ENCODE data around the gene SATB2.

The SATB2 gene

DNA sequence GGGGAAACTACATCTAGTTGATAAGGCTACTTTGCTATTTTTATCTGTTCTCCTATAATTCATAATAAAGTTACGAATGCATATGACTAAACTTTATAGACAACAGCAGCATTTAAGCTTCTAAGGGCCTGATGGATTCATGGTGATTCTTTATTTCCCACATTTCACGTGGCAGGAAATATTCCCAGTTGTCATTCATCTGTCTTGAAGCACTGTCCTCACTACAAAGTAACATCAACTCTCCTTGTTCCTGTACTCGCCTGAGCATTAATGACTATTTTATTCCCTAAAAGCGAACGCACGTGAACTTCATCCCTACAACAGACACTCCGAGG is 2.6 kb downstream of the SATB2 start:
- in situ Hi-C loops (cut with MboI; ENCODE audit: low sequenced_read_pairs) = no loop called here

- in situ Hi-C loops (cut with MboI; ENCODE audit: low sequenced_read_pairs) = no loop called here
These were observed 4.8 kb downstream of the SATB2 start for GRCh38 chr2:199452991-199453379.

DNA sequence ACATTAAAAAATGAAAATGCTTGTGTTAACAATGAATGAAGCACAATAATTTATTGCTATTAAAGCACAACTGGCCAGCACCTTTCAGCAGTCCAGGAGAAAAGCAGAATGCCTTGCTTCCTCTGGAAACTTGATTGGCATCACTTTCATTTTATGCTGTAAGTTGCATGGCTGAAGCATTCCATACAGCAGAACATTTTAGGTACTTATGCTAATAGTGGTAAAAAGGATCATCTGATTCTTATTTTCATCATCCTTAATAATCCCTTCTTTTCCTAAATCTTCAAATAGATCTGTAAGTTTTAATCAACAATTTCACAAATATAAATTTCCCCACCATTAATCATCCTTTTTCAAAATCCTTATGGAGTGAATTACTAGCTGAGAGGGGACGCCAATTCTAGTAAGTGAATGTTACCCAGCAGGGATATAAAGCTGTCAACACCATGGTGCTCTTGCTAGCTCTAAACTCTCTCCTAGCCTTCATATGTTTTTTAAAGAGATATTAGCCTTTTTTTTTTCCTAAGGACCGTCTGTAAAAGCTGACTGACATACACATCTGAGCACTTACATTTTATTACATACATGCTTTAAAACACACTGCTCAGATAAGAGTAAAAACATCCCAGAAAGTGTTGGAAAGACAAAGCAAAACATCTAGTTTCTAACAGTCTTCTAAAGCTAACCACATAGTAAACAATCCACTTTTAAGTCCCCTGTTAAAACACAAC is 5.3 kb downstream of the SATB2 start:
- in situ Hi-C loops (cut with MboI; ENCODE audit: low sequenced_read_pairs) = no loop called here

DNA sequence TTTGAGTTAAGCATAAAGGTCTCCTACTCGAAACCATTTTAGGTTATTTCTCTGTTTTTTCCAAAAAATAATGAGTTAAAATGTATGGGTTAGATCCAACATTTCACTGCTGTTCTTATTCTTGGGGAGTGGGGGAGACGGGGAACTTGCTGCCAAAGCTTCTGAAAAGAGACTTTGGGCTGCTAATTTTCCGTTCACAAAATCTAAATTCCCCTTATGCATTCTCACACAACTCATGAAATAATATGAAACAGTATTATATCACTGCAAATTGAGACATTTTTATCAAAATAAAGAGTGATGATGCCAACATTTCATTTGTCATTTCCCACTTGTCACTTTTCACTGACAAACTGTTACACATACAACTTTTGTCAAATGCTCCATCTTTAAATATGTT is 7.8 kb downstream of the SATB2 start:
- in situ Hi-C loops (cut with MboI; ENCODE audit: low sequenced_read_pairs) = no loop called here

DNA sequence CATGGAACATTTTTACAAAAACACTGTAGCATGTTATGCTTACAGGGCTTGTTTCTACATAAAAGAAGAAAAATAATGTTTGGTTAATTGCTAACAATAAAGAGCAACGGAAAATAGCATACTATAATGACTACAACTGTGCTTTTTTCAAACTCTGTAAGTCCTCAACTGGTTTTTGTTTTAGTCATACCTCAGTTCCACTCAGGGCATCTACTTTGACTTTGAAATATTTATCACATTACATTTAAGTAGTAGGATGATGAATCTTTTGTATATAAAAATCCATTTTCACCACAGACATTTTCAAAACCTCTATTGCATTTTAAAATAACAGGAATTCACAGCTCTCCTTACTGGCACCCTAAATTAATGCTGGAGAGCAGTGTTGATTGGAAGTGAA is 8.3 kb downstream of the SATB2 start:
- in situ Hi-C loops (cut with MboI; ENCODE audit: low sequenced_read_pairs) = no loop called here

DNA sequence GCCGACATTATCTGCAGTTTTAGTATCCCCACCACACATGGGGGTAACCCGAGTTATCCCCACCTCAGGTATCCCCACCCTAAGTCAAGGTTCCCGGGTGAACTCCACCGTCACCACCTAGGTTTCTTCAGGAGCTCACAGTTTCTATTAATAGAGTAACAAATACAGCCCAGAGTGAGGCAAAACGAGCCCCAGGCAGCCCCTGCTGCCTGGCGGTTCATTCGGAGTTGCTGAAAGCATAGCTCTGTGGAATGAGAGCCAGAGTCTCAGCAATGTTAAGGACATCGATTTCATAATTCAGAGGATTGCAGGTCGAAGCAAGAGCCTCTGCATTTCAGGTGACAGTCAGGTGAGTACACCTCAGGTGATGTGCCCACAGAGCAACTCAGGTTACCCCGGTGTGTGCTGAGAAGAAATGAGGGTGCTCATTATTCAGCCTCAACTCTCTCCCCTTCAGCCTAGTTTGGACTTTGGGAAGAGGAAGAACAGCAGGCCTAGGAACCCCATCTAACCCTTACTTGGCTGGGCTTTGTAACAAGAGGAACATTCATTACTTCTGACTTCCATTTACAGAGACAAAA is 10.7 kb downstream of the SATB2 start:
- in situ Hi-C loops (cut with MboI; ENCODE audit: low sequenced_read_pairs) = no loop called here

- in situ Hi-C loops (cut with MboI; ENCODE audit: low sequenced_read_pairs) = no loop called here
These were observed 13.0 kb downstream of the SATB2 start for GRCh38 chr2:199444749-199445148.

- in situ Hi-C loops (cut with MboI; ENCODE audit: low sequenced_read_pairs) = no loop called here
These were observed 14.1 kb downstream of the SATB2 start for GRCh38 chr2:199443589-199444130.

DNA sequence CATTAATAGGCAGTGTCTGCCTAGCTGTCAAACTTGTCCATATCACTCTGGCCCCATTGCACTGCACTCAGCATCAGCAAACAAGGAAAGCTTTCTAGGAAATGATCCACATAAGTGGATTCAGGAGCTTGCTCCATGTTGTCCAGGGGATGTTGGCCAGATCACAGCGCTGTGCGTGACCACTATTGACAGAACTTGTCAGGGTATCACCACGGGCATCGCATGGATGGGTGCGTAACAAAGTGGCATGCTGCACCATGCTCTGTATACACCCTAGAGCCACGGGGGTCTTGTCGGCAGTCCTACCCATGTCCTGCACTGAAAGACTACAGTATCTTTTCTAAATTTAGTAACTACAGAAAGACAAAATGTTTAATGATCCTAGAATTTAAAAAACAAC is 15.6 kb downstream of the SATB2 start:
- in situ Hi-C loops (cut with MboI; ENCODE audit: low sequenced_read_pairs) = no loop called here

DNA sequence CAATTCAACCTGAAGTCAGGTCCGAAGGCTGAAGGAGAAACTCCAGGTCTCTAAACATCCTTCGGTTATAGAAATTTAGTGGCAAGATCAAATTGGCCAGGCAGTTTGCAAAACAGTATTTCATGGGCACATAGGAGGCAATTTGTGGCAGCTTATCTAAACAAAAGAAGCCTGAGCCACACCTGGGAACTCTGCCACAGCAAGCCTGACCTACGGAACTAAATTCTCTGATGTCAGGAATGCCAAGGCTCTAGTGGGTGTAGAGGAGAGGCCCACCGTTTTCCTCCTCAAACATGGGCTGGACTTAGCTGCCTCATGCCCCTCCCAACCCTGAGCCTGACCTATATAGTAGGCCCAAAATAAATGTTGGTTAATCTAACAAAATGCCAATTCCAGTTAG is 16.0 kb downstream of the SATB2 start:
- in situ Hi-C loops (cut with MboI; ENCODE audit: low sequenced_read_pairs) = no loop called here

DNA sequence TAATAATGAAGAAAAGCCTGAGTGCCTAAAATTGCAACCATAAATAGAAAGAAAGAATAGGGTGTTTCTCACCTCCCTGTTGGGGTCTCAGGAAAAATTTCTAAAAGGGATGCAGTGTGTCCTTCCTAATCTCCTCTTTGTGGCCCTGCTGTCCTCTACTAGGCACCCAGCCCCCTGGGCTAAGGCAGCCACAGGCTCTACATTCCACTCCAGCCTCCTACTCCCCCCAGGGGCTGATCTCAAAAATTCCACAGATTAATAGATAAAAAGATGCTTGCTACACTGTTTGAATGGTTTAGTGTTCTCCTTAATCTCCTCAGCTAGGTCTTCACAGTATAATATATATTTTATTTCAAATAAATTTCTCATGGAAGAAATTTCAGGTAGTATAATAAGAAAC is 17.6 kb downstream of the SATB2 start:
- in situ Hi-C loops (cut with MboI; ENCODE audit: low sequenced_read_pairs) = no loop called here

DNA sequence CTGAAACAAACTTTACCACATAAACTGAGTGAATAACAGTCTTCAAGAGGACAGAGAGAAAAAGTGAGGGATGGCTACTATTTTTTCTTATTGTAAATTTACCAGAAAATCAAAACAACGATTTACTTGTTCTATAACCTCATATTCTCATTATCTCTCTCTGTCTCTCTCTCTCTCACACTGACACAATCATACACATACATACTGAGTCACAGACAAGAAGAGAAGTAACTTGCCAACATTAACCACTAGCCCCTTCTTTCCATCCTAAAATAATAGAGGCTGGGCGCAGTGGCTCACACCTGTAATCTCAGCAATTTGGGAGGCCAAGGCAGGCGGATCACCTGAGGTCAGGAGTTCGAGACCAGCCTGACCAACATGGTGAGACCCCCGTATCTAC is 18.2 kb downstream of the SATB2 start:
- in situ Hi-C loops (cut with MboI; ENCODE audit: low sequenced_read_pairs) = no loop called here

DNA sequence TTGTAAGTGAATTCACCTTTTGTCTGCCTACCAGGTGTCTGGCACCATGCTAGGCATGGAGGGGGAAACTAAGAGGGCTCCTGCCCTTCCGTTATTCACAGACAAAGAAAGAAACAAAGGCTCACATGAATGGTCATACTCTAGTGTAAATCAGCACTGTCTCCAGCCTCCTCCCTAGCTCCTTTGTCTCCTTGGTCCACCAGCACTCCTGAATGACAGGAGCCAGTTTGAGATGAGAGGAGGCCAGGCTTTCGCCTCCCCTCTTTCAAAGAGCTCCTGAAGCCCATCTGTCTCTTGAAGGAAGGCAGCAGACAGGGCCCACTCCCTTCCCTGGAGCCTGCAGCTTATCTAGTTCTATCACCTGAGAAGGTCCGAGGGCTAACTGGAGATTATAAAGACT is 18.7 kb downstream of the SATB2 start:
- in situ Hi-C loops (cut with MboI; ENCODE audit: low sequenced_read_pairs) = no loop called here

DNA sequence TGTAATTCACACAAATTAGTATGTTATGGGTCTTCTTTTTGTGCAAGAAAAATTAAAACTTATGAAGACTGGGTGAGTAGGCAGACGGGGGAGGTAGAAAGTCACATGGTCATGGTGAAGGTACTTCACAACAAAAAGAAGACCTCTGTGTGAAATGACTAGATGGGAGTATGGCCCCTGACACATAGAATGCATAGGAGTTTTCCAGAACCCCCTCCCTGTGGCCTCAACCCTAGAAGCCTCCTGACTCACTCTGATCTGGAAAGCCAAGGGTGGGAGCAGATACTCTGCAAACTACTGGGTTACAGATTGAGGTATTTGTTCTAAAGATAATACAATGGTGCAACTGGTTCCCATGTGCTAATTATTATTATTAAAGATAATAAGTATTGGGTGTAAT is 23.2 kb downstream of the SATB2 start:
- in situ Hi-C loops (cut with MboI; ENCODE audit: low sequenced_read_pairs) = no loop called here

- in situ Hi-C loops (cut with MboI; ENCODE audit: low sequenced_read_pairs) = no loop called here
These were observed 24.4 kb downstream of the SATB2 start for GRCh38 chr2:199433204-199433832.

GRCh38 chr2:199431746-199432213 is 26.0 kb downstream of the SATB2 start:
- in situ Hi-C loops (cut with MboI; ENCODE audit: low sequenced_read_pairs) = no loop called here

DNA sequence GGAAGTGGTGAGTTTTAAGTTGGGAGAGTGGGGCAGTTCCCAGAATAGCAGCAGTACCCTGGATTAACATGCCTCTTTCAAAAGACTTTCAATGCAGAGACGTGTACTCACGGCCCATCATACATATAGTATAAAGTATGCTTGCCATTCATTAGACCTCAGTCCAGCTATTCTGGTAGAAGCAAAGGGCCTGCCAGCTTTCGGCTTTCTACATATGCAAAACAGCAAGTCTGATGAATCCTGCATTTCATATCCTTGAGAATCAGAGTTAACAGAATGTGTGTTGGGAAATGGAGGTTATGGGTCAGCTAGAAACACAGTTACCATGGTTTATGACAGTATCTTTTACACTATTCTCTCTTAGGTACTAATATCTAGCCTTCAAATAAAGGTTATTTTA is 27.5 kb downstream of the SATB2 start:
- in situ Hi-C loops (cut with MboI; ENCODE audit: low sequenced_read_pairs) = no loop called here

- in situ Hi-C loops (cut with MboI; ENCODE audit: low sequenced_read_pairs) = no loop called here
These were observed 29.4 kb downstream of the SATB2 start for GRCh38 chr2:199428291-199428690.

DNA sequence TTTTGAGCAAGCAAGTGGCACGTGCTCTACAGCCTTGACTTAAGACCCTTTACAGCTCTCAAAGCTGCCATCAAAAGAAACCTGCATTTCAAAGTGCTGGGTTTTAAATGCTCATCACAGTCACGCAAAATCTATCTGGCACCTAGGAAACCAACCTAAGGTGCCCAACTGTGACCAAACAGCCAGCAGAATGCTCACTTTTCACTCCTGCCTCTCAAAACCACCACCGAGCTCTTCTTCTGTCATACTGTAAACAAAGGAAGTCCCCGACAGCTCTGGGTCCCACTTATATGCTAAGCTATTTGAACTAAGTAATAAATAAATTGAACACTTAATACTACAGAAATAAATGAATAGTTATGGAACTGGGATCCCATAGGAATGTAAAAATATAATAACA is 33.6 kb downstream of the SATB2 start:
- in situ Hi-C loops (cut with MboI; ENCODE audit: low sequenced_read_pairs) = no loop called here

DNA sequence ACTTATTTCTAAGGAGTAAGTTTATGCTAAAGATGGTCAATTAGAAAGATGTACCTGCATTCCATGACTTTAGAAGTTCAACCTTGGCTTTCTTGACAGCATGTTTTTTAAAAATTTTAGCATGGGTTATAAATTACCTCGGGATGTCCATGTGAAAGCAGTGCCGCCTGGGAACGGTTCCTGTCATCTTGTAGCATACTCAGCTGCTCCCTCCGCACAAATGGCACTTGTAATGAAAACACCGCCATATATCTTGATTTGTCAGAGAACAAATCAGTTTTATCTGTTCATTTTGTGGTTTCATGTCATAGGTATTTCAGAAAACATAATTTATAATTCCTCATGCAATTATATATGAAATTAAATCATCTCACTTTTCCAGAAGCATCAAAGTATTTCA is 38.3 kb downstream of the SATB2 start:
- in situ Hi-C loops (cut with MboI; ENCODE audit: low sequenced_read_pairs) = no loop called here

GRCh38 chr2:199414465-199414864 is 43.3 kb downstream of the SATB2 start:
- in situ Hi-C loops (cut with MboI; ENCODE audit: low sequenced_read_pairs) = no loop called here

DNA sequence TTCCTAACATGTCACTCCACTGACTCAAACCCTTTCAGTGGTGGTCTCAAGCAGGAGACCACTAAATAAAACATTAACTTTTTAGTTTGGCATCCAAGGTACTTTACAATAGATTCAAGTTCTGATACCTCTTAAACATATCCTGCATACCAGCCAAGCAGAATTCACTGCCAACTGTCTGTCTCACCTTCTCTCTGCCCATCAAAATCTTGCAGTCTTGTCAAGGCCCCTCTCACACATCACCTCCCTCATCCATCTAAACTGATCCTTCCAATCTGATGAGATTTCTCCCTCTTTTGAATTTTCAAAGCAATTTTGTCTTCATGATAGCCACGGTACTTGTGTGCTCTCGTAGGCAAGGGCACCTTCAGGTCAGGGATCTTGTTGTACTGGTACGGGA is 43.7 kb downstream of the SATB2 start:
- in situ Hi-C loops (cut with MboI; ENCODE audit: low sequenced_read_pairs) = no loop called here

Data from hTERT RPE-1 (cell line).